ENCODE results near the gene MAB21L4.

DNA sequence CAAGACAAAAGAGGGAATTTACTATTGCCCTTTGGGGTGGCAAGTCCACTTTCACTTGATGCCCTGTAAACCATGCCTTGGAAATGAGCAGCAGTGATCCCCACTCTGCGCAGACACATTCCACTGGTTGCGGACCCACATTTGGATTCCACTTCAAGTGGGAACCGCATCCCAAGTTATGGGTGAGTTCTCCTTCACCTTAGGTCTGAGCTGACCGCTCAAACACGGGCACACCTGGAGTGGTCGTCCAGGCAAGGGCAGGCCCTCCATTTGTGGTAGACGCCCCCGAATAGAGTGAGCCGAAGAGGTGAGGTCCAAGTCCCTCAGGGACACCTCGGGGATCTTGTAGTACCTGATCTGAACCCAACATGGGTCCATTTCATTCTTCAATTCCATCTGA is 37.1 kb downstream of the MAB21L4 start:
- TF ChIP-seq POLR2A (IDR thresholded peaks at IDR 0.05; ENCODE audit: low read depth, low read length) (no peak), TAF1 (IDR thresholded peaks at IDR 0.05; ENCODE audit: borderline replicate concordance, low read depth, low read length) (no peak), POLR2AphosphoS5 (IDR thresholded peaks at IDR 0.05; ENCODE audit: low read depth, low read length) (no peak)
